GM20431 (cell line): Measurements from ENCODE around the gene MBNL1.

ENCODE experiments used
- in situ Hi-C: fragments of 300-500 bp; cut with MseI, MboI; formaldehyde crosslinking; loops from one replicate; pipeline ENCODE4 v1.15.0; 2020; ENCODE audit warnings: low sequenced_read_pairs; ENCODE audit not compliant: unreplicated experiment

The MBNL1 gene

GRCh38 chr3:152251916-152252315, 16.8 kb upstream of the MBNL1 start:
- in situ Hi-C loops: no loop called here

GRCh38 chr3:152252755-152253154, 16.0 kb upstream of the MBNL1 start:
- in situ Hi-C loops: no loop called here

GRCh38 chr3:152253514-152253913, 15.2 kb upstream of the MBNL1 start:
- in situ Hi-C loops: no loop called here

- in situ Hi-C loops: no loop called here
Measured at GRCh38 chr3:152254041-152254440, 14.7 kb upstream of the MBNL1 start.

GRCh38 chr3:152255290-152255689, 13.4 kb upstream of the MBNL1 start:
- in situ Hi-C loops: no loop called here

GRCh38 chr3:152256851-152257562, 11.7 kb upstream of the MBNL1 start:
- in situ Hi-C loops: no loop called here

GRCh38 chr3:152257563-152258035, 11.1 kb upstream of the MBNL1 start:
- in situ Hi-C loops: no loop called here

GRCh38 chr3:152258448-152259393, 10.0 kb upstream of the MBNL1 start:
- in situ Hi-C loops: no loop called here

GRCh38 chr3:152259468-152259867, 9.3 kb upstream of the MBNL1 start:
- in situ Hi-C loops: no loop called here

GRCh38 chr3:152260026-152260425, 8.7 kb upstream of the MBNL1 start:
- in situ Hi-C loops: no loop called here

- in situ Hi-C loops: no loop called here
Measured at GRCh38 chr3:152260529-152260928, 8.2 kb upstream of the MBNL1 start.

- in situ Hi-C loops: no loop called here
Measured at GRCh38 chr3:152261329-152261728, 7.4 kb upstream of the MBNL1 start.

- in situ Hi-C loops: no loop called here
Measured at GRCh38 chr3:152263711-152264110, 5.0 kb upstream of the MBNL1 start.

GRCh38 chr3:152264378-152264777, 4.4 kb upstream of the MBNL1 start:
- in situ Hi-C loops: no loop called here

- in situ Hi-C loops: no loop called here
Measured at GRCh38 chr3:152266221-152266995, 2.3 kb upstream of the MBNL1 start.

- in situ Hi-C loops: no loop called here
Measured at GRCh38 chr3:152267831-152268554, 736 bp upstream of the MBNL1 start.

- in situ Hi-C loops: no loop called here
Measured at GRCh38 chr3:152269056-152269830, 514 bp downstream of the MBNL1 start.

- in situ Hi-C loops: no loop called here
Measured at GRCh38 chr3:152269831-152270734, 1.4 kb downstream of the MBNL1 start.
